Loucy (cell line): Measurements from ENCODE around the gene C11orf68.

ENCODE experiments used
- H2AFZ ChIP-seq: fragments of 200-600 bp; sonication (generic); 2 replicates; pipeline ENCODE4 v1.6.0; 2016; ENCODE audit warnings: antibody characterized with exemption, mild to moderate bottlenecking, low read length, moderate library complexity
- H3F3A ChIP-seq: fragments of 200-600 bp; 2 replicates; pipeline ENCODE4 v1.6.0; 2016; ENCODE audit warnings: antibody characterized with exemption, low read depth, mild to moderate bottlenecking
- H3K27me3 ChIP-seq: fragments of 200-600 bp; sonication (generic); 2 replicates; pipeline ENCODE4 v1.6.1; 2014; ENCODE audit warnings: low read length, mild to moderate bottlenecking; ENCODE audit not compliant: insufficient read depth, poor library complexity, severe bottlenecking
- H3K36me3 ChIP-seq: fragments of 200-600 bp; sonication (generic); 2 replicates; pipeline ENCODE4 v1.6.1; 2016; ENCODE audit warnings: low read length; ENCODE audit not compliant: insufficient read depth
- H3K4me1 ChIP-seq: fragments of 200-600 bp; sonication (generic); 2 replicates; pipeline ENCODE4 v1.5.1; 2014; ENCODE audit warnings: low read length, mild to moderate bottlenecking; ENCODE audit not compliant: insufficient read depth, poor library complexity, severe bottlenecking
- H3K4me2 ChIP-seq: fragments of 200-600 bp; sonication (generic); 2 replicates; pipeline ENCODE4 v1.6.0; 2014; ENCODE audit warnings: antibody characterized with exemption, low read length, low read depth, mild to moderate bottlenecking; ENCODE audit not compliant: poor library complexity, severe bottlenecking
- H3K4me3 ChIP-seq: fragments of 200-600 bp; sonication (generic); 2 replicates; pipeline ENCODE4 v1.5.1; 2014; ENCODE audit warnings: low read length, mild to moderate bottlenecking, mixed read lengths; ENCODE audit not compliant: poor library complexity, severe bottlenecking
- H3K79me2 ChIP-seq: fragments of 200-600 bp; sonication (generic); 2 replicates; pipeline ENCODE4 v1.6.1; 2014; ENCODE audit warnings: low read length; ENCODE audit not compliant: insufficient read depth
- H3K9ac ChIP-seq: fragments of 200-600 bp; sonication (generic); 2 replicates; pipeline ENCODE4 v1.6.0; 2014; ENCODE audit warnings: mild to moderate bottlenecking, low read depth, low read length, moderate library complexity; ENCODE audit not compliant: poor library complexity, severe bottlenecking
- H3K9me2 ChIP-seq: fragments of 200-600 bp; sonication (generic); replicated peaks from 2 replicates; pipeline ENCODE4 v1.6.1; 2016; ENCODE audit warnings: low read depth, low read length, mixed read lengths
- H3K9me3 ChIP-seq: fragments of 200-600 bp; sonication (generic); 2 replicates; pipeline ENCODE4 v1.6.1; 2014; ENCODE audit warnings: mild to moderate bottlenecking, antibody characterized with exemption, low read length, low read depth; ENCODE audit not compliant: insufficient read depth
- H4K20me1 ChIP-seq: fragments of 200-600 bp; sonication (generic); 2 replicates; pipeline ENCODE4 v1.6.0; 2014; ENCODE audit warnings: antibody characterized with exemption, low read length, mild to moderate bottlenecking; ENCODE audit not compliant: insufficient read depth, poor library complexity, severe bottlenecking
- EZH2phosphoT487 ChIP-seq: fragments of 200-600 bp; IDR thresholded peaks from 2 replicates; pipeline ENCODE4 v1.6.1; 2018; ENCODE audit warnings: antibody characterized with exemption, mild to moderate bottlenecking, moderate library complexity, borderline replicate concordance
- TF ChIP-seq, protein P1 (sequence below): fragments of 200-600 bp; sonication (generic); conservative IDR thresholded peaks from 2 replicates; pipeline ENCODE4 v1.5.1; 2014; ENCODE audit warnings: mild to moderate bottlenecking, antibody characterized with exemption, low read length

The C11orf68 gene

DNA sequence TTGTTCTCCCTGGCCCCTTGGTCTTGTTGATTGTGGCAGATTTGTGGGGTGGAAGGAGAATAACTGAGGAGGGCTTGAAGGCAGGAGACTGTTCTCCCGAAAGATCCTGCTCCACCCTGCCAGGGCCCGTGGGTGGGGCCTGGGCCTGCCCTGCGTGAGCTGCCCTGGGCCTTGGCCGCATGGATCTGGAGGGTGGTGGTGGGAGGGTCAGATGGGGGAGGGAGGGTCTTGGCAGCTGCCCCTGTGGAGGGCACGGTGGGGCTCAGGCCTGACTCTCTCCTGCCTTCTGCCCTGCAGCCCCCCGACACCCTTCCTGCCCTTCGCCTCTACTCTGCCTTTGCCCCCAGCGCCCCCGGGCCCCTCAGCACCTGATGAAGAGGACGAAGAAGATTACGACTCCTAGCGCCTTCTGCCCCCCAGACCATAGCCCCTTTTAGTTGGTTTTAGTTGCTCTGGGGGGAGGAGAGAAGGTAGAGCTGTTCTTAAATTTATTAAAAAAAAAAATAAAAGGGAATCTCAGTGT lies 2.2 kb upstream of the C11orf68 start:
- H3K4me3 ChIP-seq: peak overlapping the region; percentile 96
- H3K9me2 ChIP-seq: no peaks in the 10 kb centered on the region
- no peaks in the 10 kb centered on the region for H3K27me3 ChIP-seq
- peaks cover 15% of the 10 kb centered on the region for H4K20me1 ChIP-seq
- no peak overlapping the region for H2AFZ ChIP-seq
- H3K9ac ChIP-seq: peak overlapping the region; percentile 82
- H3K4me2 ChIP-seq: peak overlapping the region; percentile 98
- no peaks in the 10 kb centered on the region for H3K9me3 ChIP-seq
- H3F3A ChIP-seq: no peaks in the 10 kb centered on the region
- TF ChIP-seq EZH2phosphoT487: no peak
- TF ChIP-seq, protein P1, sequence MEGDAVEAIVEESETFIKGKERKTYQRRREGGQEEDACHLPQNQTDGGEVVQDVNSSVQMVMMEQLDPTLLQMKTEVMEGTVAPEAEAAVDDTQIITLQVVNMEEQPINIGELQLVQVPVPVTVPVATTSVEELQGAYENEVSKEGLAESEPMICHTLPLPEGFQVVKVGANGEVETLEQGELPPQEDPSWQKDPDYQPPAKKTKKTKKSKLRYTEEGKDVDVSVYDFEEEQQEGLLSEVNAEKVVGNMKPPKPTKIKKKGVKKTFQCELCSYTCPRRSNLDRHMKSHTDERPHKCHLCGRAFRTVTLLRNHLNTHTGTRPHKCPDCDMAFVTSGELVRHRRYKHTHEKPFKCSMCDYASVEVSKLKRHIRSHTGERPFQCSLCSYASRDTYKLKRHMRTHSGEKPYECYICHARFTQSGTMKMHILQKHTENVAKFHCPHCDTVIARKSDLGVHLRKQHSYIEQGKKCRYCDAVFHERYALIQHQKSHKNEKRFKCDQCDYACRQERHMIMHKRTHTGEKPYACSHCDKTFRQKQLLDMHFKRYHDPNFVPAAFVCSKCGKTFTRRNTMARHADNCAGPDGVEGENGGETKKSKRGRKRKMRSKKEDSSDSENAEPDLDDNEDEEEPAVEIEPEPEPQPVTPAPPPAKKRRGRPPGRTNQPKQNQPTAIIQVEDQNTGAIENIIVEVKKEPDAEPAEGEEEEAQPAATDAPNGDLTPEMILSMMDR: no peak
- H3K36me3 ChIP-seq: peaks cover 8% of the 10 kb centered on the region; the same call in 1 of the 2 replicates
- H3K4me1 ChIP-seq: peaks cover 31% of the 10 kb centered on the region
- H3K79me2 ChIP-seq: peaks cover 41% of the 10 kb centered on the region

DNA sequence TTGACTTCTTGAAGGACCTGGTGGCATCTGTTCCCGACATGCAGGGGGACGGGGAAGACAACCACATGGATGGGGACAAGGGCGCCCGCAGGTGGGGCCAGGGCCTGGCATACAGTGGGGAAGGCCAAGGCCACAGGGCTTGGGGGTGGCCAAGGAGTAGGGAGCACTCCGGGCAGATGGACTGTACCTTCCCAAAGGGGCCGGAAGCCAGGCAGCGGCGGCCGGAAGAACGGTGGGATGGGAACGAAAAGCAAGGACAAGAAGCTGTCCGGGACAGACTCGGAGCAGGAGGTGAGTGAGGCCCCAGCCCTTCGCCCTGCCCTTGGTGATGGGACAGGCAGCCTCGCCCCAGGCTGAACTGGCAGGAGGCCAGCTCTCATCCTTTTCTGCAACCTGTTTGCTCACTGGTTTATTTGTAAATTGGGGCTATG lies 1.5 kb upstream of the C11orf68 start:
- Histone ChIP-seq H3F3A (no peaks in the 10 kb centered on the region), H3K9me2 (no peaks in the 10 kb centered on the region), H4K20me1 (peaks cover 15% of the 10 kb centered on the region), H3K79me2 (peaks cover 43% of the 10 kb centered on the region), H3K9ac (peak overlapping the region; percentile 82), H3K27me3 (no peaks in the 10 kb centered on the region), H3K4me1 (peaks cover 33% of the 10 kb centered on the region), H3K4me3 (peak overlapping the region; percentile 96), H3K36me3 (peaks cover 8% of the 10 kb centered on the region; the same call in 1 of the 2 replicates), H3K9me3 (no peaks in the 10 kb centered on the region), H2AFZ (no peak overlapping the region), H3K4me2 (peak overlapping the region; percentile 98)
- TF ChIP-seq, protein P1: no peak
- no peak for TF ChIP-seq EZH2phosphoT487

DNA sequence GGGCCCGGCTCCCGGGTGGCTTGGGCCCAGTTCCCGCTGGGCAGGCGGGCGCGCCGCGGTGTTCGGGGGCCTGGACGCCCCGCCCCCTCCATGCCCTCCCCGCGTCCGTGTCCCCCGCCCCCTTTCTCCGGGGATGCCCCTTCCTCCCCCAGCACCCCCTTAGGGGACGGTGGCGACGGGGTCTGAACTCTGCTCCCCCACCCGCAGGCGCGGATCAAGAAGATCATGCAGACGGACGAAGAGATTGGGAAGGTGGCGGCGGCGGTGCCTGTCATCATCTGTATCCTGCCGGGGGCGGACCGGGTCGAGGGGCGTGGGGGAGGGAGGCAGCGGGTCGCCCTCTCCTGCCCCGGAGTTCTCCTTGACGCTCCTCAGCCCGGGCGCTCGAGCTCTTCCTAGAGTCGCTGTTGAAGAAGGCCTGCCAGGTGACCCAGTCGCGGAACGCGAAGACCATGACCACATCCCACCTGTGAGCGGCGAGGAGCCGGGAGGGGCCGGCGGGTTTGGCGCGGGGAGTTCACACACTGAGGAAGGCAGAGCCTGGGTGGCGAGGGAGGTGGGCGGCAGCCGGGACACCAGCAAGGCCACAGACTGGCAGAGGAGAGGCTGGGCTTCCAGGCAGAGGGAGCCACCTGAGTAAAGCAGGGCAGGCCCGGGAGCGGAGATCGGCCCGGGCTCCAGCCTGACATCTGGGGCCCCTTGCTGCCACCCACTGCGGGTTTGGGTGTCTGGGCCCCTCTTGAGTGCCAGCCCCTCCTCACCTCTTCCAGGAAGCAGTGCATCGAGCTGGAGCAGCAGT lies 910 bp upstream of the C11orf68 start:
- H3F3A ChIP-seq: no peaks in the 10 kb centered on the region
- peak overlapping the region; percentile 96 for H3K4me3 ChIP-seq
- TF ChIP-seq, protein P1: no peak
- TF ChIP-seq EZH2phosphoT487: no peak
- H3K9me2 ChIP-seq: no peaks in the 10 kb centered on the region
- peak overlapping the region; percentile 82 for H3K9ac ChIP-seq
- peaks cover 8% of the 10 kb centered on the region; the same call in 1 of the 2 replicates for H3K36me3 ChIP-seq
- no peaks in the 10 kb centered on the region for H3K9me3 ChIP-seq
- no peaks in the 10 kb centered on the region for H3K27me3 ChIP-seq
- peaks cover 43% of the 10 kb centered on the region for H3K79me2 ChIP-seq
- peaks cover 15% of the 10 kb centered on the region for H4K20me1 ChIP-seq
- H2AFZ ChIP-seq: peak overlapping the region; percentile 94
- peak overlapping the region; percentile 98 for H3K4me2 ChIP-seq
- H3K4me1 ChIP-seq: peaks cover 33% of the 10 kb centered on the region
